HepG2 (cell line): ENCODE results near the gene MRM1. TPM values are rescaled to one million over a fixed set of nuclear protein-coding genes. Genes with fewer than 3 reads are reported as not detected.

ENCODE experiments used
- ATF7-NPFF ChIP-seq: sonication (generic); formaldehyde crosslinking; IDR thresholded peaks from 2 replicates; pipeline ENCODE4 v1.8.1; 2023; ENCODE audit warnings: mild to moderate bottlenecking, low read depth, missing genetic modification reagents, moderate library complexity
- FOXO4 ChIP-seq: sonication (generic); formaldehyde crosslinking; conservative IDR thresholded peaks from 2 replicates; pipeline ENCODE4 v1.8.1; 2023; ENCODE audit warnings: missing genetic modification reagents
- HINFP ChIP-seq: sonication (generic); formaldehyde crosslinking; IDR thresholded peaks from 2 replicates; pipeline ENCODE4 v1.4.0; 2020; ENCODE audit warnings: low read depth, mild to moderate bottlenecking, missing genetic modification reagents
- IRF2 ChIP-seq: IDR thresholded peaks from 2 replicates; pipeline ENCODE4 v1.6.1; 2018; ENCODE audit warnings: missing genetic modification reagents, missing compliant biosample characterization
- LCORL ChIP-seq, 2 experiments: fragments of 450-650 bp in 1 of 2; sonication (generic) in 1 of 2; formaldehyde crosslinking in 1 of 2; IDR thresholded peaks; 2 replicates each; pipeline versions ENCODE4 v1.5.0 to v1.6.1; 2017 to 2020; ENCODE audit warnings: antibody characterized with exemption in 1 of 2, missing genetic modification reagents in 1 of 2
- POLR2A ChIP-seq, 2 experiments: IDR thresholded peaks; 2 replicates each; pipeline ENCODE4 v1.6.1; 2011; ENCODE audit warnings: low read depth in 2 of 2, low read length in 2 of 2, mild to moderate bottlenecking in 1 of 2, moderate library complexity in 1 of 2; ENCODE audit not compliant: insufficient read depth in 1 of 2
- SALL2 ChIP-seq: sonication (generic); formaldehyde crosslinking; IDR thresholded peaks from 2 replicates; pipeline ENCODE4 v1.8.1; 2023; ENCODE audit warnings: mild to moderate bottlenecking, missing genetic modification reagents, inconsistent platforms
- TP53 ChIP-seq: sonication (generic); formaldehyde crosslinking; conservative IDR thresholded peaks from 2 replicates; pipeline ENCODE4 v1.4.0; 2020; ENCODE audit warnings: missing genetic modification reagents
- ZNF34 ChIP-seq: sonication (generic); formaldehyde crosslinking; IDR thresholded peaks from 2 replicates; pipeline ENCODE4 v1.4.0; 2020; ENCODE audit warnings: mild to moderate bottlenecking, missing genetic modification reagents, borderline replicate concordance
- ZNF563 ChIP-seq: sonication (generic); formaldehyde crosslinking; IDR thresholded peaks from 2 replicates; pipeline ENCODE4 v1.8.0; 2022; ENCODE audit warnings: mild to moderate bottlenecking, moderate library complexity, missing genetic modification reagents
- ZNF768 ChIP-seq: sonication (generic); formaldehyde crosslinking; IDR thresholded peaks from 2 replicates; pipeline ENCODE4 v1.4.0; 2020; ENCODE audit warnings: missing genetic modification reagents
- ZSCAN9 ChIP-seq: IDR thresholded peaks from 2 replicates; pipeline ENCODE4 v1.6.1; 2016; ENCODE audit warnings: borderline replicate concordance
- ZZZ3 ChIP-seq: sonication (generic); formaldehyde crosslinking; IDR thresholded peaks from 2 replicates; pipeline ENCODE4 v1.4.0; 2020; ENCODE audit warnings: missing genetic modification reagents, mild to moderate bottlenecking, borderline replicate concordance
- polyA plus RNA-seq, 8 experiments: library from polyadenylated mRNA; depleted of rRNA in 3 of 8; stranded (reverse) in 7 of 8; unstranded in 1 of 8; fragments of >200 nt; fragmentation: Illumina TruSeq in 4 of 8; extraction: Trizol in 4 of 8; gene quantifications; 2 replicates each; pipeline versions ENCODE4 v1.2.1 to v1.2.3, GENCODE V29; 2011 to 2016; ENCODE audit warnings: low read depth in 4 of 8, missing spikeins in 1 of 8, mixed read lengths in 1 of 8; ENCODE audit not compliant: insufficient read depth in 1 of 8
- total RNA-seq, 5 experiments: library from RNA; depleted of rRNA; stranded (reverse); fragments of >200 nt; fragmentation: Illumina TruSeq; extraction: Trizol; gene quantifications; 2 replicates each; pipeline ENCODE4 v1.2.3, GENCODE V29; 2016; ENCODE audit warnings: low read depth in 1 of 5
- TF ChIP-seq, protein P1 (sequence below): sonication (generic); formaldehyde crosslinking; IDR thresholded peaks from 2 replicates; pipeline ENCODE4 v1.5.0; 2020; ENCODE audit warnings: missing genetic modification reagents
- TF ChIP-seq, protein P2 (sequence below): sonication (generic); formaldehyde crosslinking; IDR thresholded peaks from 2 replicates; pipeline ENCODE4 v1.4.0; 2020; ENCODE audit warnings: mild to moderate bottlenecking, missing genetic modification reagents
- TF ChIP-seq, protein P3 (sequence below): sonication (generic); formaldehyde crosslinking; IDR thresholded peaks from 2 replicates; pipeline ENCODE4 v1.4.0; 2020; ENCODE audit warnings: missing genetic modification reagents
- TF ChIP-seq, protein P4 (sequence below): sonication (generic); formaldehyde crosslinking; IDR thresholded peaks from 2 replicates; pipeline ENCODE4 v1.4.0; 2020; ENCODE audit warnings: missing genetic modification reagents

The MRM1 gene
- total and polyA plus RNA-seq, 2 of the 13 experiments (the other 11 are each of a cell fraction or from before 2014, with no cell fraction given): 4.1 to 11.3 TPM

GRCh38 chr17:36601303-36602029 is at the start of gene MRM1 (continued):
- TF ChIP-seq ZSCAN9 (CRISPR knock-in tag) (peak; percentile 48; the same call in 1 of the 2 replicates), SALL2 (CRISPR knock-in tag) (no peak; the same call in none of the 2 replicates), ZNF768 (CRISPR knock-in tag) (no peak; the same call in 1 of the 2 replicates), ATF7-NPFF (CRISPR knock-in tag) (peak; percentile 83; the same call in 1 of the 2 replicates), TP53 (CRISPR knock-in tag) (peak; percentile 59; the same call in 1 of the 2 replicates), LCORL (IDR thresholded peaks at IDR 0.05) (no peak), LCORL (CRISPR knock-in tag; IDR thresholded peaks at IDR 0.05) (peak; percentile 80), HINFP (CRISPR knock-in tag) (no peak), ZZZ3 (CRISPR knock-in tag) (peak; percentile 16; the same call in 1 of the 2 replicates), POLR2A (IDR thresholded peaks at IDR 0.05; ENCODE audit: insufficient read depth in 1 of 2, low read depth in 2 of 2, low read length in 2 of 2) (peak; percentile 86 to 91), IRF2 (CRISPR knock-in tag) (no peak; the same call in 1 of the 2 replicates), FOXO4 (no peak), ZNF34 (CRISPR knock-in tag) (no peak), ZNF563 (peak; percentile 24)
- TF ChIP-seq, protein P1, sequence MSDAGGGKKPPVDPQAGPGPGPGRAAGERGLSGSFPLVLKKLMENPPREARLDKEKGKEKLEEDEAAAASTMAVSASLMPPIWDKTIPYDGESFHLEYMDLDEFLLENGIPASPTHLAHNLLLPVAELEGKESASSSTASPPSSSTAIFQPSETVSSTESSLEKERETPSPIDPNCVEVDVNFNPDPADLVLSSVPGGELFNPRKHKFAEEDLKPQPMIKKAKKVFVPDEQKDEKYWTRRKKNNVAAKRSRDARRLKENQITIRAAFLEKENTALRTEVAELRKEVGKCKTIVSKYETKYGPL (CRISPR knock-in tag): no peak
- TF ChIP-seq, protein P2, sequence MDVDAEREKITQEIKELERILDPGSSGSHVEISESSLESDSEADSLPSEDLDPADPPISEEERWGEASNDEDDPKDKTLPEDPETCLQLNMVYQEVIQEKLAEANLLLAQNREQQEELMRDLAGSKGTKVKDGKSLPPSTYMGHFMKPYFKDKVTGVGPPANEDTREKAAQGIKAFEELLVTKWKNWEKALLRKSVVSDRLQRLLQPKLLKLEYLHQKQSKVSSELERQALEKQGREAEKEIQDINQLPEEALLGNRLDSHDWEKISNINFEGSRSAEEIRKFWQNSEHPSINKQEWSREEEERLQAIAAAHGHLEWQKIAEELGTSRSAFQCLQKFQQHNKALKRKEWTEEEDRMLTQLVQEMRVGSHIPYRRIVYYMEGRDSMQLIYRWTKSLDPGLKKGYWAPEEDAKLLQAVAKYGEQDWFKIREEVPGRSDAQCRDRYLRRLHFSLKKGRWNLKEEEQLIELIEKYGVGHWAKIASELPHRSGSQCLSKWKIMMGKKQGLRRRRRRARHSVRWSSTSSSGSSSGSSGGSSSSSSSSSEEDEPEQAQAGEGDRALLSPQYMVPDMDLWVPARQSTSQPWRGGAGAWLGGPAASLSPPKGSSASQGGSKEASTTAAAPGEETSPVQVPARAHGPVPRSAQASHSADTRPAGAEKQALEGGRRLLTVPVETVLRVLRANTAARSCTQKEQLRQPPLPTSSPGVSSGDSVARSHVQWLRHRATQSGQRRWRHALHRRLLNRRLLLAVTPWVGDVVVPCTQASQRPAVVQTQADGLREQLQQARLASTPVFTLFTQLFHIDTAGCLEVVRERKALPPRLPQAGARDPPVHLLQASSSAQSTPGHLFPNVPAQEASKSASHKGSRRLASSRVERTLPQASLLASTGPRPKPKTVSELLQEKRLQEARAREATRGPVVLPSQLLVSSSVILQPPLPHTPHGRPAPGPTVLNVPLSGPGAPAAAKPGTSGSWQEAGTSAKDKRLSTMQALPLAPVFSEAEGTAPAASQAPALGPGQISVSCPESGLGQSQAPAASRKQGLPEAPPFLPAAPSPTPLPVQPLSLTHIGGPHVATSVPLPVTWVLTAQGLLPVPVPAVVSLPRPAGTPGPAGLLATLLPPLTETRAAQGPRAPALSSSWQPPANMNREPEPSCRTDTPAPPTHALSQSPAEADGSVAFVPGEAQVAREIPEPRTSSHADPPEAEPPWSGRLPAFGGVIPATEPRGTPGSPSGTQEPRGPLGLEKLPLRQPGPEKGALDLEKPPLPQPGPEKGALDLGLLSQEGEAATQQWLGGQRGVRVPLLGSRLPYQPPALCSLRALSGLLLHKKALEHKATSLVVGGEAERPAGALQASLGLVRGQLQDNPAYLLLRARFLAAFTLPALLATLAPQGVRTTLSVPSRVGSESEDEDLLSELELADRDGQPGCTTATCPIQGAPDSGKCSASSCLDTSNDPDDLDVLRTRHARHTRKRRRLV (CRISPR knock-in tag): no peak; the same call in 1 of the 2 replicates
- TF ChIP-seq, protein P3, sequence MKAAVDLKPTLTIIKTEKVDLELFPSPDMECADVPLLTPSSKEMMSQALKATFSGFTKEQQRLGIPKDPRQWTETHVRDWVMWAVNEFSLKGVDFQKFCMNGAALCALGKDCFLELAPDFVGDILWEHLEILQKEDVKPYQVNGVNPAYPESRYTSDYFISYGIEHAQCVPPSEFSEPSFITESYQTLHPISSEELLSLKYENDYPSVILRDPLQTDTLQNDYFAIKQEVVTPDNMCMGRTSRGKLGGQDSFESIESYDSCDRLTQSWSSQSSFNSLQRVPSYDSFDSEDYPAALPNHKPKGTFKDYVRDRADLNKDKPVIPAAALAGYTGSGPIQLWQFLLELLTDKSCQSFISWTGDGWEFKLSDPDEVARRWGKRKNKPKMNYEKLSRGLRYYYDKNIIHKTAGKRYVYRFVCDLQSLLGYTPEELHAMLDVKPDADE (CRISPR knock-in tag): peak; percentile 29; the same call in 1 of the 2 replicates
- TF ChIP-seq, protein P4, sequence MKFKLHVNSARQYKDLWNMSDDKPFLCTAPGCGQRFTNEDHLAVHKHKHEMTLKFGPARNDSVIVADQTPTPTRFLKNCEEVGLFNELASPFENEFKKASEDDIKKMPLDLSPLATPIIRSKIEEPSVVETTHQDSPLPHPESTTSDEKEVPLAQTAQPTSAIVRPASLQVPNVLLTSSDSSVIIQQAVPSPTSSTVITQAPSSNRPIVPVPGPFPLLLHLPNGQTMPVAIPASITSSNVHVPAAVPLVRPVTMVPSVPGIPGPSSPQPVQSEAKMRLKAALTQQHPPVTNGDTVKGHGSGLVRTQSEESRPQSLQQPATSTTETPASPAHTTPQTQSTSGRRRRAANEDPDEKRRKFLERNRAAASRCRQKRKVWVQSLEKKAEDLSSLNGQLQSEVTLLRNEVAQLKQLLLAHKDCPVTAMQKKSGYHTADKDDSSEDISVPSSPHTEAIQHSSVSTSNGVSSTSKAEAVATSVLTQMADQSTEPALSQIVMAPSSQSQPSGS: no peak
